ENCODE results near the gene ZNF423. TPM values are rescaled to one million over a fixed set of nuclear protein-coding genes. Genes with fewer than 3 reads are reported as not detected.

Gene ZNF423
- polyA plus RNA-seq, 1 of the 3 experiments (the other 2 are of a cell fraction): 1.2 TPM

GRCh38 chr16:49744244-49745220 is 111.4 kb downstream of the ZNF423 start:
- H3K79me2 ChIP-seq (ENCODE audit: insufficient read depth): no peaks in the 10 kb centered on the region
- peaks cover 0 to 70% of the 10 kb centered on the region in 2 experiments; a peak in 2 of 4 replicates for H3K4me1 ChIP-seq (ENCODE audit: control insufficient read depth in 1 of 2, insufficient read depth in 2 of 2, low read depth in 1 of 2, low read length in 1 of 2)
- no peak overlapping the region for H3K4me2 ChIP-seq
- no peaks in the 10 kb centered on the region for H3F3A ChIP-seq (replicated peaks; ENCODE audit: insufficient read depth)
- H3K4me3 ChIP-seq (ENCODE audit: low read depth in 2 of 2, low read length in 1 of 2): no peak overlapping the region
- H3K9me3 ChIP-seq: no peaks in the 10 kb centered on the region
- ChIA-PET POLR2A (interaction anchor here (0.6 kb wide), 2 partner anchors 48 to 1157 kb away, joined by 3 to 4 read pairs; no protein-coding TSS in a partner anchor), CTCF (interaction anchor here (0.9 to 1.4 kb wide), 5 partner anchors 11 to 152 kb away, joined by 3 to 6 read pairs (median 5); partner anchors contain the start of gene ZNF423)
- H3K9ac ChIP-seq: no peak overlapping the region
- peak; percentile 51 for TF ChIP-seq GATA2 (CRISPR knock-in tag; IDR thresholded peaks at IDR 0.05)
- TF ChIP-seq REST (IDR thresholded peaks at IDR 0.05; ENCODE audit: low read depth, low read length): no peak
- H2AFZ ChIP-seq (ENCODE audit: low read depth): no peak overlapping the region
- no peaks in the 10 kb centered on the region for H3K9me2 ChIP-seq
- 54% methylated on average over 12 of the region's 19 CpGs for WGBS (ENCODE audit: low lambda C conversion rate)
- H3K27me3 ChIP-seq (ENCODE audit: insufficient read depth): no peaks in the 10 kb centered on the region
- no peak for DNase-seq
- H4K20me1 ChIP-seq (ENCODE audit: insufficient read depth): no peaks in the 10 kb centered on the region
- H3K27ac ChIP-seq (ENCODE audit: low read depth in 2 of 2, low read length in 1 of 2): peak overlapping the region in 1 of 2 experiments; percentile 60; a peak in 1 of 4 replicates
- H3K36me3 ChIP-seq (replicated peaks in 1 of 2; ENCODE audit: control insufficient read depth in 1 of 2, insufficient read depth in 2 of 2, low read length in 1 of 2): no peaks in the 10 kb centered on the region

- H3K36me3 ChIP-seq (replicated peaks in 1 of 2; ENCODE audit: control insufficient read depth in 1 of 2, insufficient read depth in 2 of 2, low read length in 1 of 2): no peaks in the 10 kb centered on the region
- no peak overlapping the region for H3K9ac ChIP-seq
- no peaks in the 10 kb centered on the region for H3K27me3 ChIP-seq (ENCODE audit: insufficient read depth)
- peak overlapping the region in 1 of 2 experiments; percentile 81; a peak in 1 of 4 replicates for H3K27ac ChIP-seq (ENCODE audit: low read depth in 2 of 2, low read length in 1 of 2)
- 70% methylated on average over 4 of the region's 10 CpGs for WGBS (ENCODE audit: low lambda C conversion rate)
- H2AFZ ChIP-seq (ENCODE audit: low read depth): no peak overlapping the region
- H3K4me3 ChIP-seq (ENCODE audit: low read depth in 2 of 2, low read length in 1 of 2): no peak overlapping the region
- ChIA-PET CTCF (interaction anchor here (1.1 to 1.5 kb wide), 5 partner anchors 11 to 144 kb away, joined by 3 to 4 read pairs (median 3); no protein-coding TSS in a partner anchor), POLR2A (no interaction called here)
- no peaks in the 10 kb centered on the region for H3F3A ChIP-seq (replicated peaks; ENCODE audit: insufficient read depth)
- H3K4me2 ChIP-seq: no peak overlapping the region
- H3K4me1 ChIP-seq (ENCODE audit: control insufficient read depth in 1 of 2, insufficient read depth in 2 of 2, low read depth in 1 of 2, low read length in 1 of 2): peaks cover 0 to 69% of the 10 kb centered on the region in 2 experiments; a peak in 2 of 4 replicates
- DNase-seq: no peak
- TF ChIP-seq NRF1 (IDR thresholded peaks at IDR 0.05; ENCODE audit: low read depth, low read length) (no peak), RFX5 (IDR thresholded peaks at IDR 0.05; ENCODE audit: low read length) (no peak), PBX3 (IDR thresholded peaks at IDR 0.05) (no peak), MXI1 (IDR thresholded peaks at IDR 0.05; ENCODE audit: low read depth, low read length) (no peak), CHD2 (IDR thresholded peaks at IDR 0.05; ENCODE audit: low read length, partially characterized antibody) (no peak), RCOR1 (IDR thresholded peaks at IDR 0.05; ENCODE audit: low read length) (no peak)
- H3K79me2 ChIP-seq (ENCODE audit: insufficient read depth): no peaks in the 10 kb centered on the region
- no peaks in the 10 kb centered on the region for H4K20me1 ChIP-seq (ENCODE audit: insufficient read depth)
- H3K9me2 ChIP-seq: no peaks in the 10 kb centered on the region
- H3K9me3 ChIP-seq: no peaks in the 10 kb centered on the region
Observed at GRCh38 chr16:49743658-49744057, 112.3 kb downstream of the ZNF423 start.
